COR-L47 (cell line): Measurements from ENCODE around the gene MTOR.
A peak's percentile ranks its signal among the peaks of the same experiment; 100 is the strongest.

ENCODE experiments used
- DNase-seq: peaks from one replicate; lab custom pipeline; 2025; lab: John Stamatoyannopoulos, UW

MTOR gene

GRCh38 chr1:11151114-11151513, 111.2 kb downstream of the MTOR start:
- DNase-seq, result no peak

GRCh38 chr1:11150326-11150725, 112.0 kb downstream of the MTOR start:
- no peak for DNase-seq

GRCh38 chr1:11147197-11147770, 115.1 kb downstream of the MTOR start:
- DNase-seq, result no peak

DNA sequence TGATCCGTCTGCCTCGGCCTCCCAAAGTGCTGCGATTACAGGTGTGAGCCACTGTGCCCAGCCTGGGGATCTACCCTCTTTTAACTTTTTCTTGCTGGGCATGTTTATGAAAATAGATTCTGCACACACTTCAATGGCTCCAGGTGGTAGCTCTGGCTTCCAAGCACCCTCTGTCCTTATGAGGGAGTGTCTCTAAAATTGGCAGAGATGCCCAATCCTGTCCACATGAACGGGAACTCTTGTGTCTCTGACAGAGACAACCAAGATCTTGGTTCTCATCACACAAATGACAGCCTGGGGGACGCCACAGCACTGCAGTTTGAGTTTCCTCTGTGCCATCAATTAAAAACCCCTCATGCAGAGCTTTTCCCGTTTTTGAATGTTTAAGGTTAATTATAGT, 116.6 kb downstream of the MTOR start:
- DNase-seq, result no peak

DNA sequence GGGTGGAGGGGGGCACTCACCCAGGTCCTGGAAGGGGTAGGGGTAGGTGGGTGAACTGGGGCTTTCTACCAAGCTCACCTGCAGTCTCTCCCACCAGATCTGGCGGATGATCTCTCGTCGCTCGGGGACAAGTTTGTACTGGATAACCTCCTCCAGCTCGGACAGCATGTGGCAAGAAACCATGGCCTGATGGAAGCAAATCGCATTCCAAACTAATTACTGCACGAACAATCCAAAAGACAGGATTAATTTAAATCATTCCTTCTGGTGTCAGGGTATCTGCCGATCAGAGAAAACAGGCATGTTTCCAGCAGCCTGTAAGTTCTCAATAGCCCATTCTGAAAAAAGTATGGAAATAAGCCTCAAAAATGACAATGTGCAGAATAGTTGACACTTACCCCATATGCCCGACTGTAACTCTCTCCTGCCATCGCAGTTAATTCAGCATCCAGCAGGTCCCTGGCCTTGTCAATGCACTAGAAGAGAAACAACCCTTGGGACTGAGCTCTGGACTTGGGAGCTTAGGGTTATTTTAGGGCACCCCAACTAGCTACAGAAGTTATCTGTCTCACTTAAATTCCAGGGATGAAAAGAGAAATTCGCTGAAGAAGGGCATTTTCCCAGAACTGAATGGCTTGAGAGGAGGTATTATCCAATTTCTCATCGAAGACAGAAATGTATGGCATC, 117.6 kb downstream of the MTOR start:
- no peak for DNase-seq

DNA sequence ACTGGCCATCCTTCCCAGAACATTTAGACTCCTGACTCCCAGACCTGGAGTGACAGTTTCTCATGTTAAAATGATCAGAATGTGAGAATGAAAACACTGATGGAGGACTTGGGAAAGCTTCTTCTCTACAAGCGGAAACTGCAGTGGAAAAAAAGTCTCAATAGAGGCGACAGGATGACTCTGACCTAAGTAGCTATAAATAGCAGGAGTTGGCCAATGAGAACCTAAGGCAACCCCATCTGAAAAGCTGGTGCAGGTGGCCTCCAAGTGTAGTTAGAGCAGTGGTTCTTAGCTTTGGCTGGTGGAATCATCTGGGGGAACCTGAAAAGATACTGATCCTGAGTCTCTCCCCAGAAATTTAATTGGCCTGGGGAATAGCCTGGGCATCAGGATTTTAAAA, 118.4 kb downstream of the MTOR start:
- DNase-seq, result no peak

DNA sequence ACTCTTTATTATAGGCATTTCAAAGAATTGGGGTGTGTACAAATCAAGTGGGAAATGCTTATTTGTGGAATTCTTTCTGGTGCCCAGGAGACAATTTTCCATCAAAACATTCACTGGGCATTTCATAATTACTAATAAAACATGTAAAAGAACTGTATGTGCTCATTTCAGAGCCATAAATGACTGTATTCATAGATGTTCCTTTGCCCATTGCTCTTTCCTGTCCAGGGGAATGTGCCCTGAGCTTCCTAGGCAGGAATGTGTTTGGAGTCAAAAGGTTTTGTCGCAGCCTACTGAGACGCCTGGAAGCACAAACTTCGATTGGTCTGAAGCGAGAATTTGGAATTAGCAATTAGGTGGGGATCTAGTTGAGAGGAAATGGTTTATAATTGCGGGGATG, 119.0 kb downstream of the MTOR start:
- DNase-seq, result no peak

GRCh38 chr1:11142618-11143391, 119.5 kb downstream of the MTOR start:
- no peak for DNase-seq

- DNase-seq, result no peak
These were observed 123.4 kb downstream of the MTOR start for GRCh38 chr1:11138952-11139351.

- no peak for DNase-seq
These were observed 124.3 kb downstream of the MTOR start for GRCh38 chr1:11138029-11138428.

DNA sequence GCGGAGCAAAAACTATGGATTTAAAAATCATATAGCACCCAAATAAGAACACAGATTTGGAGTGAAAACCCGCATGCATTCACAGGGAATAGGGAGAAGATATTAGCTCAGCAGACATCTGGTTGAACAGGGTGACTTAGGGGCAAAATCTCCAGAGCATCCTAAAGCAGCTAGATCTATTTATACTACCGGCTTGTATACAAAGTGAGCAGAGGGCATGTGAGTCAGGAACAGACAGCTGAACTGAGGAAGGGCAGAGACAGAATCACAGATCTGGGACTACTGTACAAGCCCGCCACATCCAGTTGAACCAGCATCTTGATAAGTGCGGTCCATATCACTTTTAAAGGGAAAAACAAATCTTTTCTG, 127.5 kb downstream of the MTOR start:
- no peak for DNase-seq

- DNase-seq, result no peak
These were observed 128.0 kb downstream of the MTOR start for GRCh38 chr1:11134251-11134897.

- no peak for DNase-seq
These were observed 129.6 kb downstream of the MTOR start for GRCh38 chr1:11132563-11133293.

DNA sequence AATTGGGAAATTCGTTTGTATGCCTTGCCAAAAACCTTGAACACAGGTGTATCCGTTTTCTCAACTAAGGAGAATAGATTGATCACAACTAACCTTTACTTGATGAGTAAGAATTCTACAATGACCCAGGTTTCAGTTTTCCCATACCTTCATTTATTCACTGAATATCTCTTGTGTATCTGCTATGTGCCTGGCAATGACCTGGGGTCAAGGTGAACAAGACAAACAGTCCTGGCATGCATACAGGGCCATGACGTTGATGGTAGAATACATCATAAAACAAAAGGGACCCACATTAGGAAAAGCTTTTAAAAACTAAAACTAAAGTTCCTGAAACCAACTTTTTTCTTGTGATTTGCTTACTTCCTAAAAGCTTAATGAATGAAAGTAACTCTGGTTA, 130.5 kb downstream of the MTOR start:
- DNase-seq, result no peak

GRCh38 chr1:11130406-11130805, 131.9 kb downstream of the MTOR start:
- no peak for DNase-seq

DNA sequence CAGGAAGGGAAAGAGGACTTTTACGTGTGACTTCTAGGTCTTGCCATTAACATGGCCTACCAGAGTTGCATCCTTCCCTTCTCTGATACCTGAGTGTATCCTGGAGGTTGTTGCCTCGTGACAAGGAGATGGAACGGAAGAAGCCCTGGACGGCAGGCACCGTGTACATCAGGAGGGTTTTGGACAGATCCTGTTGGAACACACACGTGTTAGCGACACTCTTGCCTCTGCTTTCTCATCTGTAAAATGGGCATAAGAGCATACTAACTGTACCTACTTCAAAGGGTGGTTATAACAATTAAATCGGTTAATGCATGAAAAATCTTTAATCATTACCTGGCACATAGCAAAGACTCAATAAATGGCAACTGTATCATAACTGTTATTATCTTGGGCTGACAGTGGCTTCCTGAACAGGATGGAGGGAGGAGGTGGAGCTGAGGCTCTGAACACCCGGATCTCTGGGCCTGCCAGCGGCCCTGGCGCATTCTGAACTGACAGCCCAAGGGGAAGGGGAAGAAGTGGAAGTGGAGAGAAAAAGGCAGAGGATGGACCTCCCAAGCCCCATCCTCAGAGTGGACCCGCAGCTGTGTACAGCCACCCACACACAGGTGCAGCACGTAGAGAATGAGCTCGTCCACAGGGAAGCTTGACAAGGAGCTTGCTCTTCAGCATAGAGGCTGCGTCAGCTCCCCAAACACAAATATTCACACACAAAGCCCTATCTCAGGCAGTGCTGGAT, 132.5 kb downstream of the MTOR start:
- DNase-seq, result no peak

- no peak for DNase-seq
These were observed 135.8 kb downstream of the MTOR start for GRCh38 chr1:11126569-11126968.

GRCh38 chr1:11125931-11126330, 136.4 kb downstream of the MTOR start:
- DNase-seq, result no peak

- DNase-seq, result no peak
These were observed 137.4 kb downstream of the MTOR start for GRCh38 chr1:11124965-11125364.

GRCh38 chr1:11116318-11116717, 146.0 kb downstream of the MTOR start:
- DNase-seq, result no peak

DNA sequence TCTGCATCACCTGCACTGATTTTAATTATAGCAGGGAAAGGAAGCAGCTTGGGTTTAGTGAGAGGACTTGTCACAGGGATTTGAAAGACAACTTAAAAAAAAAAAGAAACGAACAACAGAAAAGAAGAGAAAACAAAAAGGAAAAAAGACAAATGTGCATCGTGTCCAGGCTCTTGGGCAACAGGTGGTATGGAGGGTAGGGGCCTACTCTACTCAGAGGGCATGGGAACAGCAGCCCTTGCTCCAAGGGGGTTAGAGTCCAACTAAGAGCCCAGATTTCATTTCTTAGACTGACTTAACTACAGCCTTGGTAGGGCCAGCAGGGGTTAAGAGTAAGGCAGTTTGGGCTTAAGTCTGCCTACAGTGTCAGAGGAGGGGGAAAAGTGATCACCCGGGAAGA, 147.4 kb downstream of the MTOR start:
- peak; percentile 20 for DNase-seq
